ENCODE results near the gene ZSWIM6. TPM values are rescaled to one million over a fixed set of nuclear protein-coding genes. Genes with fewer than 3 reads are reported as not detected.
A peak's percentile ranks its signal among the peaks of the same experiment; 100 is the strongest.

Gene ZSWIM6
- total RNA-seq, 1 experiment from 2014 or later = 12.1 TPM

- no peak for DNase-seq (ENCODE audit: low read depth)
These were observed 204.9 kb downstream of the ZSWIM6 start for GRCh38 chr5:61536922-61537321.

DNA sequence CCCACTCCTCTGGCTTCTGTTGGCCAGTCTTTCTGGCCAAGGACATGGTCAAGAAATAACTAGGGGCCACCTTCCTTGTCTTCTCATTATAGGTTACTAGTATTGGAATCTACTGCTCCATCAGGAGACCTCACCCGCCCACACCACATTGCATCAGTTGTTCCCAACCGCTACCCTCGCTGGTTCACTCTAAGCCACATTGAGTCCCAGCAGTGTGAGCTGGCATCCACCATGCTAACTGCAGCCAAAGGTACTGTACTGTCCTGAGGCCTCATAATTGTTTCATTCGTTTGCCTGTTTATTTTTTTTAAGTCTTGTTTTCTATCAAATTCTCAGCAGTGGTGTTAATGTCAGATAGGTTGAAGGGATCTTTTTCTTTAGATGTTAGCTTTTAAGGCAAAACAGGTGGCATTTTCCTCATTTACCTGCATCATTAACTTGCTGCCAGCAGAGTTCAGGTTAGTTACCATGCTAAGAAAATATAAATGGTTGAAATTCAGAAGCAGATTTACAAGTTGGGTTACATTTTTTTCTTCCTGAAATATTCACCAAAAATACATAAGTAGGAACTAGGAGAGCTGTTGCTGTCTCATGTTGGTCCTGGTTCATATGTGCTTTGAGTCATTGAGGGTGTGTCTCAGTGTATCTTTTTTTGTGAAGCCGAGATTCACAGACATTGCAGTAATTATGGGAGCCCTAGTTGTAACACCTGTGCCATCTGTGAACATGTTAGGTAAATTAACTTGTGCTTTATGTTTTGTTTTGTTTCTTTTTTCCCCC, 206.9 kb downstream of the ZSWIM6 start:
- no peak for DNase-seq (ENCODE audit: low read depth)

GRCh38 chr5:61549530-61549929, 217.5 kb downstream of the ZSWIM6 start:
- DNase-seq (ENCODE audit: low read depth) = no peak

DNA sequence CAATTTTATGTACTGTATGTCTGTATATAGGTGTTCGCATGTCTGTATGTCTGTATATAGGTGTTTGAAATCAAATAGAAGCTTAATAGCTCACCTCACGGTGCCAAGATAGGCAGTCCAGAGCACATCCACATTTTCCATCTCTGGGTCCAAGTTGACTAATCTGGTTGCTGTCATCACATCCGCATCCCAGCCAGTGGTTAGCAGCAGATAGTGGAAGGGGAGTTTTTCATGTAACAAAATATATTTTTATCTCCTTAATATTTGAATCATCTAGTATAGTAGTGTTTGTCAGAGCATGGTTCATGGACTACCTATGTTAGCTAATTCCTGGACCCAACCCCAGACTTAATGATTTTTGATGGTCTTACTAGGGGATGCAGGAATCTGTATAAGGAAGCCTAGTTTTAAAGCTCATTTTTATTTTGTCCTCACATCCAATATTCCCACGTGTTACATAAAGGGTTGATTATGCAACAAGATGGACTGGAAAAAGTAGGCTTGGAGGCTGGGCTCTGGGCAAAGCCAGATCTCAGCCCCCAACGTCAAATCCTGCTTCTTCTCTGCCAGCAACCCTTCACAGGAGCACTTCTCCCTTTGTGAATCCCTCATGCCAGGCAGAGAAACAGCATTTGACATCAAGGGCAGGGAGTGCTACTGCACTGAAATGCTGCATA, 219.7 kb downstream of the ZSWIM6 start:
- DNase-seq (ENCODE audit: low read depth) = no peak

GRCh38 chr5:61559146-61559545, 227.1 kb downstream of the ZSWIM6 start:
- no peak for DNase-seq (ENCODE audit: low read depth)

DNA sequence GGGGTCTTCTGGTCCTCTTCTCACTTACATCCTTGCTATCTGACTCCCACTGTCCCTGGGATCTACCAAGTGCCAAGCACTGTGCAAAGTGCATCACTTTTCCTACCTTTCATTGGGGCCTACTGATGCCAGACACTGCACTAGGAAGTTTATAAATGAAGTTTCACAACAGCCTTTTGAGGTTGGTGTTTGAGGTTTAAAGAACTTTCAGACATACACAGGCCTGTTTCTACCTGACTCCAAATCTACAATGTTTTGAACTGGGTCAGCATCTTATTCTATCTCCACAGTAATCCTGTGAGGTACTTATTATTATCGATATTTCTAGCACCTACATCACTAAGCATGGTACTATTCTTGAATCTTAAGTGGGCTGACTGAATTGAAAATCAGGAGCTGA, 227.7 kb downstream of the ZSWIM6 start:
- no peak for DNase-seq (ENCODE audit: low read depth)

GRCh38 chr5:61563401-61563800, 231.3 kb downstream of the ZSWIM6 start:
- DNase-seq (ENCODE audit: low read depth) = no peak

DNA sequence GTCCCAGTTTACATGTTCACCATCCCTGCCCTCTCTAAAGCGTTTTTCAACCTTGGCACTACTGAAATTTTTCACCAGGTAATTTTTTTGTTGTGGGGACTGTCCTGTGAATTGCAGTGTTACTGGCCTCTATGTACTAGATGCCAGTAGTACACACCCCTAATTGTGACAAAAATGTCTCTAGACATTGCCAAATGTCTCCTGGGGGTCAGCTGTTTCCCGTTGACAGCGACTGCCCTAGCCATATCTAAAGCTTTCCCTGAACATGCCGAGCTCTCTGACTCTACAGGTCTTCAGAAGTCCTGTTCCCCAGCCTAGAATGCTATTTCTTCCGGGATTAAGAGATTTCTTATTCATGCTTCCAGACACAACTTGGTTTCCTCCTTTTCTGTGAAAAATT, 235.3 kb downstream of the ZSWIM6 start:
- DNase-seq (ENCODE audit: low read depth) = no peak

DNA sequence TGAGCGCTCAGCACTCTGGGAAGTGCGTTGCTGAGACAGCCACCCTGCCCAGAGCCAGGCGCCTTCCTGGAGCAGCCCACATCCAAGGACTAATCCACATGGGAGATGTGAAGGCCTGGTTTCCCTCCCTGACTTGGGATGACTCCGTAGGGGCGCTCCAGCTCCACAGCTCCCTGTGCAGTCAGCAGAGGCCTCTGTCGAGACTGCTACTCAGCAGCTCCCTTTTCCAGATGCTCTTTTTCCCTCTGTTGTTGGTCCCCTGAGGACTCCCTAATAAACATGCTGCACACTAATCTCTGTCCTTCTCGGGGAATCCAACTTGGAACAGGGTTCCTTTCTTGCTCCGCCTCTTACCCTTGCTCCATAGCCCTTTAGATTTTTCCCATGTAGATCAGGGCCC, 237.3 kb downstream of the ZSWIM6 start:
- DNase-seq (ENCODE audit: low read depth) = no peak

DNA sequence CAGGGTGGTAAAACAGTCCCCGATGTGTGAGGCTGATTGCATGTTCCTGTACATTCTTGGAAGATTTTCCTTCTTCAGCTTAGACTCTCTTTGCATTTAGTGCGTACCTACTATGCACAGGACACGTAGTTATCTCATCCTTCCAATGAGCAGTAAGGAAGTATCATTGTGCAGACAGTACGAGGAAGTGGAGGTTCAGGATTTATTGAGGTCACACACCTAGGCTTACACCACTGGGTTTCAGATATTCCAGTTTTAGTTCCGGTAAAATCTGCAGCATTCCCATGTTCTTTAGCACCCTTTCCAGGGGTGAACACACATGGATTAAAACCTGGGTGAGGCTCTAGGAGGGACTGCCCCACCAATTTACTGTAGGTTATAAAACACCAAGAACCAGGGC, 238.7 kb downstream of the ZSWIM6 start:
- no peak for DNase-seq (ENCODE audit: low read depth)

GRCh38 chr5:61572959-61573358, 240.9 kb downstream of the ZSWIM6 start:
- DNase-seq (ENCODE audit: low read depth) = no peak

GRCh38 chr5:61575103-61575502, 243.0 kb downstream of the ZSWIM6 start:
- peak; percentile 80 for DNase-seq (ENCODE audit: low read depth)

- no peak for DNase-seq (ENCODE audit: low read depth)
These were observed 243.5 kb downstream of the ZSWIM6 start for GRCh38 chr5:61575581-61575980.

DNA sequence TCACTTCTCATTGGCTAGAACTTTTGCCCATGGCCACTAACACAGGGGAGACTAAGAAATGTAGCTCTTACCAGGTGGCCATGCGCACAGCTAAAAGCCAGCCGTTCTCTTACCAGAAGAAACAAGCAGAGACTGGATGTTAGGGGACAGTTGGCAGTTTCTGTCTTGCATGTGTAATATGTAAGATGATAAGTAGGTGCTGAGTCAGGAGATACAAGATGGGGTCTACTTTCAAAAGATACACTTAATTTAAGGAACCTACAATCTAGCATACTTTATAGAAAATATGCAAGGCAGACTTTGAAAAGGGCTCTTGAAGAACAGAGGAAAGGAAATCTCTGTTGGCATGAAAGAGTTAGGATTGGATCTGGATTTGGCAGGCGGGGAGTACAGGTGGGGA, 244.5 kb downstream of the ZSWIM6 start:
- DNase-seq (ENCODE audit: low read depth) = no peak

- DNase-seq (ENCODE audit: low read depth) = peak; percentile 35
These were observed 246.9 kb downstream of the ZSWIM6 start for GRCh38 chr5:61578858-61579503.

DNA sequence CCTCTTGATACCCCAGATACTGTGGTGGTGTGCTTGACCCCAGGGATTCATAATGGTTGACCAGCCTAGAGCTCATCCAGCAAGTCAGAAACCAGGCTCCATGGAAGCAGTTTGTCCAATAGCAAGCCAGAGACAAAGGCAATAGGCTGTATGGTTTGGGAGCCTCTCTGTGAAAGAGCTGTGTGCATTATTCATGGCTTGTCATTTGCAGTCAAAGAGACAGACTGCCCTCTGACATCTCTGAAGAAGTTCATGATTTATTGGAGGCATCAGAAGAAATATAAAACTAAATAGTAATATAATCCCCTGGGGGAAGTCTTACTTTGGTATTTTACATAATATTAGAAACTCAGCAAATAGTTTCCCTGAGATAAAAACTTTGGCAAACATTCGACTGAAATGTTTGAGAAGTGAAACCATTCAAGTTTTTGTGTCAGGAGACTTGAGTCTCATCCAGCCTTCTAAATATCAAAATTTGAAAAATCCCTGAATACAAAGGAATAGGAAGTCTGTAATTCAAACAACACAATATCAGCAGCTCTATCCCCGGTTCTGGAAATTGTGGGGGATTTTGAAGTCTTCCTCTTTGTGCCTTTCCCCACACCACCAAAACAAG, 250.3 kb downstream of the ZSWIM6 start:
- DNase-seq (ENCODE audit: low read depth) = no peak

DNA sequence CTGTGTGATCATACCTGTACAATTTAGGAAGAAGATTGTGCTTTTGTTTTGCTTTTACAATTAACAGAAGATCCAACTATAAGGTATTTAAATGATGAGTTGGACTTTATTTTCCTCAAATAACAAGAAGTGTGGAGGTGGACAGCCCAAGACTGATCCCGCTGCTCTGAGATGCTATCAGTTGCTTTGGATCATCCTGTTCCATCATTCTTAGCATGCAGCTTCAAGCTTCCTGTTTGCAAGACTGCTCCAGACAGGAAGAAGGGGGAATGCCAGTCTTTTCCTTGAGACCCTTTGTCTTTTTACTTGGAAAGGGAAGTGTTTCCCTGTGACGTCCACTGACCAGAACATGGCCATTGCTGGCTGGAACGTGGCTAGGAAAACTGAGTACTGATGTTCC, 250.8 kb downstream of the ZSWIM6 start:
- no peak for DNase-seq (ENCODE audit: low read depth)

DNA sequence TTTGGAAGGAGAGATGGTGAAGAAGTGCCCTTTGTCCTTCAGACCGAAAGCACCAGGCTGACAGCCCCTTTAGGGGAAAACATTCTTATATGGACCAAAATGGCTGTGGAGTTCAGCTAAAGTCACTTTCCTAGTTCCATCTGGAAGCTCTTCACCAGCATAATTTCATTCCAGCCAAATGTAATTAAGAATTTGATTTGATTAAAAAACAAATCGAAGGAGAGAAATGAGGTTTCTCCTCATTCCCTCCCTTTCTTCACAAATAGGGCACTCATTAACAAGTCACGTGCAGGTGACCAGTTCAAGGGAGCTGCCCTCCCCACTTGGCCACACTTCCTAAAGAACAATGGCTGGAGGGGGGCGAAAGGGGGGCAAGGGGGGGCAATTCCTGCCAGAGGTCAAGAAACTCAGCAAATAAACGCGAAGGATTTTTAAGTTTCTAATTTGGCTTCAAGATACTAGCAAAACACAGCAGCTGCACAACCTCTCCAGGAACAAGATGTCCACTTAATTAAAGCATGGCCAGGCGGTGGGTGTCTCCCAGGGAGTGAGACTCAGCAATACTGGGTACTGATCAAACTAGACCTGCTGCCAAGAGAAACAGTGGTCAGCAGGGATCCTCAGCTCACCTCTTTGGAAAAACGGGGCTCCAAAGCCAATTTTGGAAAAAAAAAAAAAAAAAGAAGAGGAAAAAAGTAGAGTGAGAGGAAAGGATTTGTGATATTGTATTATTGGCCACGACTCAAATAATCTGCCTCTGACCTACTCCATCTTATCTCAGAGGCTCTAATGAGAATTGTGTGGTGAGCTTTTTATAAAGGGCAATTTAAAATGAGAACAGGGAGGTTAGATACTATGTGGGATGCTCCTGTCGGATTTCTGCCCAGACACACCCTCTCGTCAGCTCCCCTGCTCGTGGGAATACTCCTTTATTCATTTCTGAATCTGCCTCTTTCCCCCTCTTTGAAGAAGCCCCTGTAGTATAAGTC, 254.3 kb downstream of the ZSWIM6 start:
- no peak for DNase-seq (ENCODE audit: low read depth)

- DNase-seq (ENCODE audit: low read depth) = no peak
These were observed 255.1 kb downstream of the ZSWIM6 start for GRCh38 chr5:61587125-61587524.

GRCh38 chr5:61588216-61588615, 256.2 kb downstream of the ZSWIM6 start:
- DNase-seq (ENCODE audit: low read depth) = no peak

DNA sequence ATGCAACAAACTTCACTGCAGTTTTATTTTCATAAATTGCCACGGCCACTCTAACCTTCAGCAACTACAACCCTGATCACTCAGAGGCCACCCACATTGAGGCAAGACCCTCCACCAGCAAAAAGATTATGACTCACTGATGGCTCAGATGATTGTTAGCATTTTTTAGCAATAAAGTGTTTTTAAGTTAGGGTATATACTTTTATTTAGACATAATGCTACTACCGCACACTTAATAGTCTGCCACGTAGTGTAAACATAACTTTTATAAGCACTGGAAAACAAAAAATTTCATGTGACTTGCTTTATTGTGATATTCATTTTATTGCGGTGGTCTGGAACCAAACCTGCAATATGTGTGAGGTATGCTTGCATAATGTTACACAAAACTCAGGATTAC, 257.9 kb downstream of the ZSWIM6 start:
- no peak for DNase-seq (ENCODE audit: low read depth)

Measured in LHCN-M2 (cell line).